NCI-H460 (cell line): ENCODE results near the gene PLA2G6. TPM values are rescaled to one million over a fixed set of nuclear protein-coding genes. Genes with fewer than 3 reads are reported as not detected.

Experiments
- DNase-seq: peaks from one replicate; pipeline ENCODE4 v3.0.0-alpha.2; 2016; ENCODE audit warnings: low read depth; ENCODE audit errors: extremely low read depth
- total RNA-seq: library from RNA; depleted of rRNA; stranded (reverse); fragments of >200 nt; shearing (Covaris generic); gene quantifications from 2 replicates; pipeline ENCODE4 v1.2.3, GENCODE V29; 2014

Gene PLA2G6
- total RNA-seq, 1 experiment from 2014 or later: 7.5 TPM

- DNase-seq: no peak
These were observed 105.7 kb downstream of the PLA2G6 start for GRCh38 chr22:38075961-38076360.

DNA sequence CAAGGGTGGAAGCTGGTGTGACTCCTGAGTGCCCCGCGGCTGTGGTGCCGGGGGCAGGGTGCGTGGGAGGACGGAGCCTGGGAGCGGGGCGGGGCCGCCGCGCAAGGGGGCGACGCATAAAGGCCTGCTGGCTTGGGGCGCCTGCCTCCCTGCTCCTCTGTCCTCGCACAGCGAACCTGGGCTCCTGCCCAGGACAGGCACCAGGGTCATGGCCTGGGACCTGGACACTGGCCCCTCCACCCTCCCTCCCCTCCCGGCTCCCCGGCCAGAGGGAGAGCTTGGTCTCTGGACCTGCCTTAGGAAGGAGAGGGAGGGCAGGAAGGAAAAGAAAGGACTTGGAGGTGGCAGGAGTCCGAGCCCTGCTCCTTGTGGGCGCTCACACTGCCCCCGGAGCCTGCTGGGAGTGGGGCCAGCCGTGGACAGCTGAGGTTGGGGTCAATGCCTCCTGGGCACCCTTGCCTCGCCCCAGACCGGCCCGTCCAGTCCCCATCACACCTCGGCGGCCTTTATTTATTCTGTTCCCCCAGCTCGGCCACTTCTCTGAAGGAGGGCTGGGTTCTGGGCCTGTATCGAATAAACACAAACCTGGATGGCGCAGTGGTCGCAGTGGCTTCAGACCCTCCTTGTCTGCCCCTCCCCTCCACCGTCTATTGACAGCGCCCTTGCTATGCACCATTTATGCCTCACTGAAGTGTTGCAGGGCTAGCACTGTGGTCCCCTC, 106.4 kb downstream of the PLA2G6 start:
- DNase-seq: no peak

GRCh38 chr22:38074181-38075104, 107.2 kb downstream of the PLA2G6 start:
- DNase-seq: no peak

GRCh38 chr22:38073150-38074130, 108.2 kb downstream of the PLA2G6 start:
- DNase-seq: no peak

DNA sequence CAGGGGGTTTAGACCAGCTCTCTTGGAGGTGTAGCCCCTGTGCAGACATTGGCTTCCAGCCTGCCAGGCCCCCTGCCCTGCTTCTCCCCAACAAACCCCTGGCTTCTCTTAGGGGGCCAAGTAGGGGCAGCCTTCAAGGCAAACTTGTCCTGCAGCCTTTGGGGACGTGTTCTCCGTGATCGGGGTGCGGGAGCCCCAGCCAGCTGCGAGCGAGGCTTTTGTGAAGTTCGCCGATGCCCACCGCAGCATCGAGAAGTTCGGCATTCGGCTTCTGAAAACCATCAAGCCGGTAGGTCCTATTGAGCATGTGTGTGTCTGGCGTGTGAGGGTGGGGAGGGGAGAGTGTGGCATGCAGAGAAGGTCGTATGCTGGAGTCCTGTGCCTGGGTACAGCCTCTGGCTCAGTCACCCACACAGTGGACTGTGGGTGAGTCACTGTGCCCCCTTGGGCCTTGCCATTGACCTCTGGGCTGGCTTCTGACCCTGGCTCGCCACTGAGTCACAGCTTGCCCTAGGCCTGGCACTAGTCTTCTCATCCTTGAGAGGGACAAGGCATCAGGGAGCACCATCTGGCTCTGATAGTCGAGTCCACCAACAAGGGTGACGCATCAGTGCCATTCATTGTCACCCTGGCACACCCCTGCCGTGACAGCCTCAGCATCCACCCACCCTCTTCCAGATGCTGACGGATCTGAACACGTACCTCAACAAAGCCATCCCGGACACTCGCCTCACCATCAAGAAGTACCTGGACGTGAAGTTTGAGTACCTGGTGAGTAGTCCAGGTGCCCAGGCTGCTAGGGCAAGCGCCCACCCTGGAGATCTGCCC, 109.1 kb downstream of the PLA2G6 start:
- no peak for DNase-seq

DNA sequence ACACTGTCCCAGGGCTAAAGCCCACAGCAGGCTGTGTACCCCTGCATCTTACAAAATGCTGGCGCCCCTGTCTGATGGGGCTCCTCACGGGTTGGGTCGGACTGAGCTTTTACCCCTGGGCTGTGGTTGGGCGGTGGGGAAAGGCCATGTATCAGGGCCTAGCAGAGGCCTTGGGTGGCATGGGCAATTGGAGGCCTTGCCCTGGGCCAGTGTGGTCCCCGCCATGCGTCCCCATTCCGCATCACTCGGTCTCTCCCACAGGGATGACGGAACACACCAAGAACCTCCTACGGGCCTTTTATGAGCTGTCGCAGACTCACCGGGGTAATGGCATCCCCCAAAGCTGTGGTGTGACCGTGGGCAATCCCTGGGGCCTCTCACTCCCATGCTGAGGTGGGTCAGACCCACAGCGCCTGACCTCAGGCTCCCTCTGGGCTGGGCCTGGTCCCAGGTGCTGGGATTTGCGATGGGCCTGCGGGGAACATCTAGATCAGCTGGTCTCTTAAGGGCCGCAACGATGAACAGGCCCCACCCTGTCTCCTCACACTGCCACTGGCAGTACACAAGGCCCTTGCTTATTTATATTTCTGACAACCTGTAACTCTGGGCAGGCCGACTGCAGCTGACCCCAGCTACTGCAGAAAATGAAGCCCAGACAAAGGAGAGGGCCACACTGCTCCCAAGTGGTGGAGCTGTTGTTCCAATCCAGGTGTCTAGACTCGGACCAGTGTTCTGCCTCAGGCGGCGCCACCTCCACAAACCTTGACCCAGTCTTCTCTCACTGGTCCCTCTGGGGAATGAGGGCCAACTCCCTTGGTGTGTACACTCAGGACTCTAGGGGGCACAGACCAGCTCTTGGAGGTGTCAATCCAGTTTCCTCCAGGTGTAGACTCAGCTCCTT, 110.0 kb downstream of the PLA2G6 start:
- no peak for DNase-seq

DNA sequence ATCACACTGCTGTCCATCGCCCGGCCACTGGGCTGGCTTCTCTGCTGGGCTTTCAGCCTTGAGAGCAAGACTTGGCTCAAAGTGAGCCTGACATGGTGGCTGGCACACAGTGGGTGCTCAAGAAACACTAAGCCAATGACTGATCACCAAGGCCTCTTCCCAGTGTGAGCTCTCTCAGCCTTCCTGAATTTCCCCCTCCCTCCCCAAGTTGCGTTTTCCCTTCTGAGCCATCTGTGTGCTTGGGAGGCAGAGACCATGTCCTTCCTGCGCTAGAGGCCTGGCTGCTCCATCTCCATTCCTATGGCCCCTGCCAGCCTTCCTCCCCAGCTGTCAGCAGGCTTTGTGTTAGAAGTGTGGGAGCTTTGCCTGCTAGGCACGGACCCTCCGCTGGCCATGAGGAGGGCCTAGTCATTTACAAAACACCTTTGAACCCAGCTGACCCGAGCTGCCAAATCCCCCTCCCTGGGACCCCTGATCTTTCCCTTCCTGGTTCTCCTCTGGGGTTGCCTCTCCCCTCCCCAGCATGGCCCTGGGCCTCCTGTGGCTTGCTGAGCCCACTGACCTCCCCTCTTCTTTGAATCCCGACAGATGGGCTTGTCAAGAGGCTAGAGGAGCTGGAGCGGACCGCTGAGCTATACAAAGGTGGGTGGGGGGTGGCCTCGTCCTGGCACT, 111.2 kb downstream of the PLA2G6 start:
- DNase-seq: no peak

- no peak for DNase-seq
These were observed 112.0 kb downstream of the PLA2G6 start for GRCh38 chr22:38069372-38070249.

DNA sequence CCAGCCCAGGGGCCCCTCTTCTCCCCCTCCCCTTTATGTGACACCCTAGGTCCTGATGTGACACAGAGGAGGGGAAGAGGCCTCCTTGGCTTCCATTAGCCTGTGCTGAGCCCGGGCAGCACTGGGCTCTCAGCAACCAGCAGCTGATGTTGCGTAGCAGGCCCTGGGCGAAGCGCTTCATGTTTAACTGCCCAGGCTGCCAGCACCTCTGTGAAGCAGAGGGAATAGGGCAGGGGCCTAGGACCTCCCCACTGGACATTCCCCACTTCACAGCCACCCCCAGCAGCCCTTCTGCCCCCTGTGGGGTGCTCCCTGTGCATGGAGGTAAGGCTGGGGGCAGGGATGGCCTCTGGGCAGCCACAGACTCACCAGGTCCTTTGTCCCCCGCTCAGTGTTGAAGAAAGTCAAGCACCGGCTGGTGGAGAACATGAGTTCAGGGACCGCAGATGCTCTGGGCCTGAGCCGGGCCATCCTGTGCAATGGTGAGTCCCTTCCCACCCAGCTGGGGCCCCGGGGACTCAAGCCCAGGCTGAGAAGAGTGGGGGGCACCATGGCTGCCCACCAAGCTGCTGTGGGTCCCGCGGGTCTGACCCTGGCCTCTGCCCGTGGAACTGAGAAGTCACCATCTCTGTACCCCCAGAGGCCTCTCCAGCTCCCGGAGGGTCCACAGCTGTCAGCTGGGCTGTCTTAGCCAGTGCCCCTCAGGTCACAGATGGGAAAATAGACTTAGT, 112.8 kb downstream of the PLA2G6 start:
- no peak for DNase-seq

DNA sequence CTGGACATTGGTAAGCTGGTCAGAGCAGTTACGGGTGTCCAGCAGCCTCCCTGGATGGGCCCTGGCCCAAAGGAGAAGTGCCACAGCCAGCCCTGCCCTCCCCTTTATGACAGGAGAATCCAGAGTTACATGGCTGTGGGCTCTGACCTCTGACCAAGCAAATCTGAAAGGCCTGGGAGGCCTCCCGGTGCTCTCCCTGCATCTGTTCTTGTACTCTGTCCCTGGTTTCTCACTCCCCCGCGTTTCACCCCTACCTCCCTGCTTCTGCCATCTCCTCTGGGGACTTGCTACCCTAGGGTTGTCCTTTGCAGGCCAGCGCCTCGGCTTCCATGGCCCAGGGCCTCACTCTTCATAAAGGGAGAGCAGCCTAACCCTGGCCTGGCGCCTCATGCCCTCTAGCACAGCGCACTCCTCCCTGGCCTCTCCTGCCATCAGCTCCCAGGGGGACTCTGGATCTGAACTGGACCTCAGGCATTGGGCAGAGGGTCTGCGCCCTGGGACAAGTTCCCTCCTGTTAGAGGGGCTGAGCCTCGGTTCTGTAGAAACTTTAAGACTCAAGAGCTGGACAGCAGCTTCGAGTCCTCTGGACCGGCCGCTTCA, 113.8 kb downstream of the PLA2G6 start:
- no peak for DNase-seq

GRCh38 chr22:38067028-38067415, 114.6 kb downstream of the PLA2G6 start:
- no peak for DNase-seq

DNA sequence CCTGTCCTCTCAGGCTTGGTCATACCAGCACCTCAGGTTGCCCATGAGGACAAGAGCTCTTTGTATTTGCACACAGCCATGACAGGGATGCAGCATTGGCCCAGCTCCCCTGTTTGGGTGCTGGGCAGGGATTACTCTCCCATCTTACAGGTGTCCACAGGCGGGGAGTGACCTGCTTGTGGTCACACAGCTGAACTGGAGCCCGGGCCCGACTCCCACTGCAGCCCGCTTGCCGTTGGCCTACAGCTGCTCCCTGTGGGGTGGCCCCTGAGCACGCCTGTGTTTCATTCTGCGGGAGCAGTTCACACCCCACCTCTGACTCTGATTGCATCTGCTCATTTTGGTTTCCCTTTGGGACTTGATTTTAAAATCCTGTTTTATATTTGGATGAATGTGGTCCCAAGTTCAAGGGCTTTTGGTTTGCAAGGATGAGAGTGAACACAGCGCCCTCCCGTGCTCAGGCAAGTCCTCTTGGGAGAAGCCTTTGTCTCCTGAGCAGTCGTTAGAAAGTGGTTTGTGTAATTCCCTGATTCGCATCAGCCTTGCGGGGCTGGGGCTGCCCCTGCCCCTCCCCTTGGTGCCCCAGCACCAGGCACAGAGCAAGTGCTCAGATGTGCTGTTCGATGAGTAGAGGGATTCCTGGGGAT, 115.1 kb downstream of the PLA2G6 start:
- no peak for DNase-seq

- DNase-seq: no peak
These were observed 116.1 kb downstream of the PLA2G6 start for GRCh38 chr22:38065539-38065938.

GRCh38 chr22:38062791-38063190, 118.8 kb downstream of the PLA2G6 start:
- no peak for DNase-seq
